DMS53 (cell line): ENCODE data around the gene MED27.

Source experiments
- DNase-seq: peaks from one replicate; lab custom pipeline; 2025; lab: John Stamatoyannopoulos, UW

Gene MED27

GRCh38 chr9:131879181-131879910 lies 200.3 kb downstream of the MED27 start:
- no peak for DNase-seq

DNA sequence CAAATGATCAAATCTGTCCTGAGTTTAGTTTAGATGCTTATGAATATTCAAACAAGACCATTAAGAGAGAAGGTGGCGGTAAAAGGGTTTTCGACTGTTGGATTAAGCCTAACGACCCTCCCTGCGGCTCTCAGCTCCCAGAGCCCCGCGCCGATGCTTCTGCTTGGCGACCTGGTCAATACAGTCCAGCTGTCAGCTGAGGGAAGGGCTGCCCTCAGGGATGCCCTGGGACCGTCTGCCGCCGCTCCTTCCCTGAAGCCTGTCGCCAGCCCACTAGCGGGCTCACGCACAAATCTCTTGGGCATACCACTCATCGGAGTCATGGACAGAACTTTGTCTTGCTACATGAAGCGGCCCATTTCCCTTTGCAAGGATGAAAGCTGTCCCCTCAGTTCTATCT lies 203.2 kb downstream of the MED27 start:
- no peak for DNase-seq

- DNase-seq = no peak
These were observed 203.7 kb downstream of the MED27 start for GRCh38 chr9:131875828-131876485.

GRCh38 chr9:131874916-131875670 lies 204.6 kb downstream of the MED27 start:
- DNase-seq = no peak

DNA sequence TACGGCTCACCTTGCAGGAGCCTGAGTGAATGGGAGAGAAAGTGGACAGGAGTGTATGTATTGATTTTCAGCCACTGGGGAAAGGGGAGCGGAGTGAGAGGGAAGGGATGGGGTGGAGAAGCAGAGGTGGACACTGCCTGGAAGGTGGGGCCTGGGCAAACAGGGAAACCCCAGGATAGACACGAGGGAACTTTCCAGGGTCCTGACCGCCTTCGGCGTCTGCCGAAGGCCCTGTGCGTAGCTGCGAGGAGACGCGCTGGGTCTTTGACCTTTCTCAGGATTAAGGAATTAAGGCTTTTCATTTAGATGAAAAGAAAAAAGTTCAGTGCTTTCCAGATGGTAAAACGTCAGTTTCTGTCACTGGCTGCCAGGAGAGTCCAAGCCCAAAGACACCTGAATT lies 205.2 kb downstream of the MED27 start:
- no peak for DNase-seq

- no peak for DNase-seq
These were observed 205.7 kb downstream of the MED27 start for GRCh38 chr9:131873891-131874440.

GRCh38 chr9:131873335-131873734 lies 206.3 kb downstream of the MED27 start:
- no peak for DNase-seq

- no peak for DNase-seq
These were observed 207.0 kb downstream of the MED27 start for GRCh38 chr9:131872702-131873101.

GRCh38 chr9:131872006-131872405 lies 207.7 kb downstream of the MED27 start:
- no peak for DNase-seq

DNA sequence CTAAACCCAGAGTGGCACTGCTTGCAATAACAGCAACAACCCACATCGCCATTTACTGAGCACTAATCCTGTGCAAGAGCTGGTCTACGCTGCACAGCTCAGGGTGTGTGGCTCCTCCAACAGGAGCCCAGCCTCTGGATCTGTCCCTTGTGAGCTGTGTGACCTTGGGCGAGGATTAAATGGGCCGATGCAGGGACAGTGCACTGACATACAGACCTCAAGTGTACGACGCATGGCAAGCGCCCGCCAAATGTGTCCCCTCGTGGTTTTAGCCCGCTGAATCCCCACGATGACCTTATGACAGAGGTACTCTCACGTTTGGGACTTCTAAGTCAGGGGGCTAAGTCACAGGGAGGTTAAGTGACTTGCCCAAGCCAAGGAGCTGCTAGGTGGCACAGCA lies 209.5 kb downstream of the MED27 start:
- DNase-seq = no peak

GRCh38 chr9:131869348-131869747 lies 210.3 kb downstream of the MED27 start:
- no peak for DNase-seq

- DNase-seq = no peak
These were observed 210.9 kb downstream of the MED27 start for GRCh38 chr9:131868766-131869165.

DNA sequence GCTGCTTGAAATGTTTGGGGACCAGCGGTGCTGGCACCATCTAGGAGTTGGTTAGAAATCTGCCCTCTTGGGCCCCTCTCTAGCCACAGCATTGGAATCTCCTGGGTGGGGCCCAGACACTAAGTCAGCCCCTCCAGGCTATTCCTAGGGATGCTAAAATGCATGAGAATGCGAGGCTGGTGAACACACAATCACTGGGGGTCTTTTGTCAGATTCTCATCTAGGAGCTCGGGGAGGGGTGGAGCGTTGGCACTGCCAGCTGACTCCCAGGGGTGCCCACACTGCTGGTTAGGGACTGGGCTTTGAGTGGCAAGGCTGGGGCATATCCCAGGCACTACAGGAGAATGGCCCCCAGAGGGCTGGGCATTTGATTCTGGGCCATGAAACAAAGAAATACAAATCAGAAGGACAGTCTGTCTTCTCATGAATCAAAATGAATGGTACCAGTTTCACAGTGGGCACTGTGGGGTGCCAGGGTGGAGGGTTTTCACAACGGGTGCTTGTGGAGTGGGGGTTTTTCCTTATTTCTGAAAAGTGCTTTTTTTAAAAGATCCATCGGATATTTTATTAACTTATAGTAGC lies 212.0 kb downstream of the MED27 start:
- no peak for DNase-seq

GRCh38 chr9:131865446-131866195 lies 214.0 kb downstream of the MED27 start:
- no peak for DNase-seq

DNA sequence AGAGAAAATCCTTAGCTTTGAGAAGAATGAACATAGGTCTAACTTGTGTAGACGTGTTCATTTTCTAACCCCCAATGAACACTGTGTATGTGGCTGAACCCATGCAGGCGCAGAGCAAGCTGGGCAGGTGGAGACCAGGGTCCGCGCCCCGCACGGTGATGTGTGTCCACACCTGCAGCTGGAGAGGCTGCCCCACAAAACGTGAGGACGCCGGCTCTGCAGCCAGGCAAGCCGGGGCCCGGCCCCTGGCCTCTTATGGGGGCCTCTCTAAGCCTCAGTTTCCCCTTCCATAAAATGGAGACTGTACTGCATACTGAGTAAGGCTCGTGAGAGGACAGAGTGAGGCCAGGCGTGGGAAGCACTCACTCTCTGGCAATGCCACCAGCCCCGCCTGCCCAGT lies 215.1 kb downstream of the MED27 start:
- DNase-seq = no peak

DNA sequence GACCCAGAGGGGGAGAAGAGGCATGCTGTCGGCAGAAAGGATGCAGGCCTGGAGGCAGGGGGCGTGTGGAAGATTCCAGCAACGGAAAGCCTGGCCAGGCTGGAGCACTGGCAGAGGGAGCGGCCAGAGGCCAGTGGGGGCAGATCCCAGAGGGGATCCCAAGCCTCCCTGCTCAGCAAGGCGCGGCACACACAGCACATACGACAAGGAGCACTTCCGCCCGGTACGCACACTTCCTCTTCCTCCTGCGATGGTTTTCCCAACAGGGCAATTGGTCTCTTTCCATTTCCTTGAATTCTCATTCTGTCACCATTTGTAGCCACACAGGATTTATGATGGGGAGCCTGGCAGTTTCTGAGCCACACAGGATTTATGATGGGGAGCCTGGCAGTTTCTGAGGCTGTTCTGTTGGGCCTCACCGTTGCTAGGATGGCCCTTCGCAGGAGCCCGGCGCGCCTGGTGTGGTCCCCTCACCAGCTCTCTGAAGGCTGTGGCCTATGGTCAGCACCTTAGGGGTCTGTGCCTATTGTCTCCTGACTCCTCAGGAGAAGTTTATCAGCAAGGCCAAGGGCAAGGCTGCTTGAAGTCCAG lies 216.3 kb downstream of the MED27 start:
- DNase-seq = no peak

GRCh38 chr9:131862261-131862660 lies 217.4 kb downstream of the MED27 start:
- DNase-seq = no peak

GRCh38 chr9:131860430-131860829 lies 219.2 kb downstream of the MED27 start:
- no peak for DNase-seq

DNA sequence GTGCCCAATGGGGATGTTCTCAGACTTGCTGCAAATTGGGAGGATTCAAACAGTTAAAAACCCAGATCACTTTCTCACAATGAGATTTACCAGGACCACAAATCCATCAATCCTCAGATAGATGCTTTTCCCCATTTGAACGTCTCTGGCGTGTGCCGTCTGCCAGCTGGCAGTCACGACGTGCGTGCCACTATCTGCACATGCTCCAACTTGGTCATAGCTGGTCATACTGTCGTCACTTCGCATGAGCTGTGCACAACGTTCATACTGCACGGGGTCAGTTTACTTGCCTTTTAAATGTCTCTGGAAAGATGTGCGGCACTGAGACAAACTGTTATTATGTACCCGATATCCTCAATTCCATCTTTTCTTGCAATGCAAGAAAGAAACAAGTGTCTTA lies 221.5 kb downstream of the MED27 start:
- no peak for DNase-seq

DNA sequence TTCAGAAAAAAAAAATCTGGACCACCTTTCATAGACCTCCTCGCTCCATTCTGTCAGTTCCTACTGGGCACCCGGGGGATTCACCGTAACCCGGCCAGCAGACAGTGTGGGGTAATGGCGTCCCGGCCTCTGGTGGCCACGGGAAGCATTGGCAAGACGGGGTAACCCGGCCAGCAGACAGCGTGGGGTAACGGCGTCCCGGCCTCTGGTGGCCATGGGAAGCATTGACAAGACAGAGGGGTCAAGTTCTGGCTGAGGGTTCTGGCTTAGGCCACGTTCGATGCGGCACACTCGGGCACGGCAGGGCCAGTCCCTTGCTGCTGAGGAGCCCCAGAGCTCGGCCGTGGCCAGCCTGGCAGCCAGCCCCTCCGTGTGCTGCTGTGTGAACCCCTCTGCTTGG lies 223.6 kb downstream of the MED27 start:
- no peak for DNase-seq

GRCh38 chr9:131854896-131855613 lies 224.6 kb downstream of the MED27 start:
- no peak for DNase-seq
